SU-DHL-6 (cell line): ENCODE measurements around the gene BDKRB2.

Experiments used
- CTCF ChIP-seq: fragments of 200-600 bp; sonication (generic); IDR thresholded peaks from one replicate; pipeline ENCODE4 v1.5.1; 2017; ENCODE audit warnings: antibody characterized with exemption, mild to moderate bottlenecking, low read length, moderate library complexity; ENCODE audit not compliant: insufficient read depth, poor library complexity, severe bottlenecking
- EZH2phosphoT487 ChIP-seq: fragments of 200-600 bp; sonication (generic), shearing (Covaris generic); conservative IDR thresholded peaks from 2 replicates; pipeline ENCODE4 v1.6.1; 2018; ENCODE audit warnings: mild to moderate bottlenecking, antibody characterized with exemption, low read length, moderate library complexity, mixed read lengths

DNA sequence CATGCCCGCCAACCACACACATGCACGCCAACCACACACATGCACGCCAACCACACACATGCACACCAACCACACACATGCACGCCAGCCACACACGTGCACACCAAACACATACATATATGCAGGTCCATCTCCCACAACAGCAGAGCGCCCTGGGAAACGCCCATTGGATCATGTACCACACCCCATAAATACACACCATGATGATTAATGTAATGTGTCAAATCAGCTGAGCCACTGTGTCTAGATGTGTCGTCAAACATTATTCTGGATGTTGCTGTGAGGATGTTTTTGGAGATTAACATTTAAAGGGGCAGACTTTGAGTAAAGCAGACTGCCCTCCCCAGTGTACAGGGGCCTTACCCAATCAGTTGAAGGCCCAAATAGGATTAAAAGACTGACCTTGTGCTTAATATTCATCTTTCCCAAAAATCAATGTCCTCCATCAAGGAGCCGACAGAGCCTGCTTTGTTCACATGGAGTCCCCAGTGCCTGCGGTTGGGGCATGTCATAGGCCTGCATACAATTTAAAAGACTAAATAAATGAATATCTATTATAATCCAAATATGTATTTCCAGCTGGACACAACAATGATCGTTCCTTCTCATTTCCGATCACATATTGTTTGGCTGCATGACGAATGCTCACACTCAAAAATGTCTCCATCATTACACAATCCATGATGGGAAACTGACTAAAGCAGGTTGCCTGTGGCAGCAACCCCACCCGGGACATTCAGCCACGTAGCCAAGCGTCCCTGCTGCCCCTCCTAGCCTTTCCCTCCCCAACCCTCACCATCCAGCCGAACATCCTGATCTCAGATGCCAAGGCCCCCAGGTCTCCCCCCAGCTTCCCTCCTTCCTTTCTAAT is 23.2 kb upstream of the BDKRB2 start:
- TF ChIP-seq CTCF (no peak), EZH2phosphoT487 (no peak)
